NCI-H2081 (cell line): Measurements from ENCODE around the gene DMPK.
A peak's percentile ranks its signal among the peaks of the same experiment; 100 is the strongest.
"Not testable (repeated sequence)": the region's sequence is repeated elsewhere in the genome, so short reads cannot be mapped to it uniquely, and the experiment has no call there.

ENCODE experiments used
- DNase-seq, 2 experiments: peaks; one replicate each; lab custom pipeline; 2025; lab: John Stamatoyannopoulos, UW

Gene DMPK

GRCh38 chr19:45739498-45740439 lies 42.5 kb downstream of the DMPK start:
- no peak for DNase-seq

GRCh38 chr19:45733160-45733810 lies 49.0 kb downstream of the DMPK start, which contains the start of gene MEIOSIN:
TSS of gene MEIOSIN (plus strand) at chr19:45733439. CDS start at chr19:45735377, 1,938 bp downstream.
- no peak for DNase-seq

- DNase-seq = peak; percentile 98 to 99
Measured at GRCh38 chr19:45730368-45731288, 51.7 kb downstream of the DMPK start, which contains the start of gene FBXO46. TSS of gene FBXO46 (minus strand) at chr19:45730896. CDS start at chr19:45713495, 17,401 bp downstream.

- DNase-seq = no peak
Measured at GRCh38 chr19:45729800-45730290, 52.4 kb downstream of the DMPK start.

GRCh38 chr19:45728683-45729082 lies 53.6 kb downstream of the DMPK start:
- not testable (repeated sequence) for DNase-seq

GRCh38 chr19:45720065-45720464 lies 62.2 kb downstream of the DMPK start:
- not testable (repeated sequence) for DNase-seq
